HG03354 (cell line): ENCODE measurements around the gene DSPP.

ENCODE experiments used
- ATAC-seq: cut with Tn5 transposase; IDR thresholded peaks from one replicate; pipeline ENCODE4 v1.9.1; 2021; ENCODE audit warnings: mild to moderate bottlenecking; ENCODE audit not compliant: unreplicated experiment, poor library complexity, severe bottlenecking

DSPP gene

GRCh38 chr4:87622303-87622702 lies 14.0 kb downstream of the DSPP start:
- ATAC-seq, result no peak

GRCh38 chr4:87624698-87625097 lies 16.4 kb downstream of the DSPP start:
- ATAC-seq, result peak; percentile 48

GRCh38 chr4:87631668-87632067 lies 23.3 kb downstream of the DSPP start:
- no peak for ATAC-seq

GRCh38 chr4:87632469-87632868 lies 24.1 kb downstream of the DSPP start:
- no peak for ATAC-seq

- ATAC-seq, result no peak
Measured at GRCh38 chr4:87633243-87633642, 24.9 kb downstream of the DSPP start.

- no peak for ATAC-seq
Measured at GRCh38 chr4:87644286-87644685, 36.0 kb downstream of the DSPP start.

- ATAC-seq, result no peak
Measured at GRCh38 chr4:87649980-87650379, 41.7 kb downstream of the DSPP start, which contains the start of gene DMP1. Gene DMP1, plus strand, starts transcription at chr4:87650280. Its CDS starts 6,213 bp downstream, at chr4:87656493.

- ATAC-seq, result no peak
Measured at GRCh38 chr4:87650938-87651337, 42.6 kb downstream of the DSPP start.

- no peak for ATAC-seq
Measured at GRCh38 chr4:87651941-87652340, 43.6 kb downstream of the DSPP start.

- no peak for ATAC-seq
Measured at GRCh38 chr4:87654487-87655044, 46.2 kb downstream of the DSPP start.

GRCh38 chr4:87657525-87657924 lies 49.2 kb downstream of the DSPP start:
- ATAC-seq, result no peak

- ATAC-seq, result no peak
Measured at GRCh38 chr4:87659247-87659931, 51.1 kb downstream of the DSPP start.

GRCh38 chr4:87662871-87663270 lies 54.5 kb downstream of the DSPP start:
- ATAC-seq, result no peak
